ENCODE measurements around the gene TSPAN31.

Gene TSPAN31

DNA sequence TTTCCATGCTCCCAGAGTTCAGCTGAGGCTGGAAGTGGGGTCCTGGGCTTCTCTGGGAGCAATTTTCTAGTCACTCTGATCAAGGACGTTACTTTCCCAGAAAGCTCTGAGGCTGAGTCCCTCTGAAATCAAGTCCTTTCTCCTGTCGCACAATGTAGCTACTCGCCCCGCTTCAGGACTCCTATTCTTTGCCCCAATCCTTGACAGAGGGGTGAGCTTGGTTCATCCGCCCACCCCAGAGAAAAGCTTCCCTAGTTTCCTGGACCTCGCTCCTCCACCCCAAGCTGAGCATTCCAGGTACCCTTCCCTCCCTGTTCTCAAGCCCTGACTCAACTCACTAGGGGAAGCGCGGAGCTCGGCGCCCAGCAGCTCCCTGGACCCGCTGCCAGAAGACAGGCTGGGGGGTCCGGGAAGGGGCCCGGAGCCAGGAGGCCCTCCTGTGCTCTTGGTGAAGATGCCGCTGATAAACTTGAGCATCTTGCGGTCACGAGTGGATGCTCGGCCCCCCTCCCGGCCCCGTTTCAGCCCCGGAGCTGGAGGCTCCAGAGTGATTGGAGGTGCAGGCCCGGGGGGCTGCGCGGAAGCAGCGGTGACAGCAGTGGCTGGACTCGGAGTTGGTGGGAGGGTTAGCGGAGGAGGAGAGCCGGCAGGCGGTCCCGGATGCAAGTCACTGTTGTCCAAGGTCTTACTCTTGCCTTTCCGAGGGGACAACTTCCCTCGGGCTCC is 7.9 kb upstream of the TSPAN31 start:
- peak; percentile 45 for DNase-seq

DNA sequence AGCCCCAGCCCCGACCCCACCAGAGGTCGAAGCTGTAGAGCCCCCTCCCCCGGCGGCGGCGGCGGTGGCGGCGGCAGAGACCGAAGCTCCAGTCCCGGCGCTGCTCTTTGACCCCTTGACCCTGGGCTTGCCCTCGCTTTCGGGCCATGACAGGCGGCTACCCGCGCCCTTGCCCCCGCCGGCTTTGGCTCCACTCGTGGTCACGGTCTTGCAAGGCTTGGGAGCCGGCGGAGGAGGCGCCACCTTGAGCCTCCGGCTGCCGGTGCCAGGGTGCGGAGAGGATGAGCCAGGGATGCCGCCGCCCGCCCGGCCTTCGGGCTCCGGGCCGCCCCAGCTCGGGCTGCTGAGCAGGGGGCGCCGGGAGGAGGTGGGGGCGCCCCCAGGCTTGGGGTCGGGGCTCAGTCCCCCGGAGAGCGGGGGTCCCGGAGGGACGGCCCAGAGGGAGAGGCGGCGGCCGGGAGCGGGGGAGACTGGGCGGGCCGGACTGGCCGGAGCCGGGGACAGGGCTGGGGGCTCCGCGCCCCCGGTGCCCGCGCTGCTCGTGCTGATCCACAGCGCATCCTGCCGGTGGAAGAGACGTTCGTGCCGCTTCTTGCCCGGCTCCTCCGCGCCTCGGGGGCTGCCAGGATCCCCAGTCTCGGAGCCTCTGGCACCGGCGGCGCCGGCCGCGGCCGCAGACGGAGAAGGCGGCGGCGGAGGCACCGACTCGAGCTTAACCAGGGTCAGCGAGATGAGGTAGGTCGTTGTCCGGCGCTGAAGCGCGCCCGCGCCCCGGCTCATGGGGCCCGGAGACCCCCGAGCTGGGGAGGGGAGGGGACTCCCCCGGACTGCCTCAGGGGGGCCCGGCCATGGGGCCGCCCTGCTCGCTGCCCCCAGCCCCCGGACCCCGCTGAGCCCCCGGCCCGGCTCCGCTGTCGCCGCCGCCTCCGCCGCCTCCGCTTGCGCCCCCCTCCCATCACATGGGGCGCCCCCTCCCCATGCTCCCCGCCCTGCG is 7.1 kb upstream of the TSPAN31 start:
- peak; percentile 70 for DNase-seq

DNA sequence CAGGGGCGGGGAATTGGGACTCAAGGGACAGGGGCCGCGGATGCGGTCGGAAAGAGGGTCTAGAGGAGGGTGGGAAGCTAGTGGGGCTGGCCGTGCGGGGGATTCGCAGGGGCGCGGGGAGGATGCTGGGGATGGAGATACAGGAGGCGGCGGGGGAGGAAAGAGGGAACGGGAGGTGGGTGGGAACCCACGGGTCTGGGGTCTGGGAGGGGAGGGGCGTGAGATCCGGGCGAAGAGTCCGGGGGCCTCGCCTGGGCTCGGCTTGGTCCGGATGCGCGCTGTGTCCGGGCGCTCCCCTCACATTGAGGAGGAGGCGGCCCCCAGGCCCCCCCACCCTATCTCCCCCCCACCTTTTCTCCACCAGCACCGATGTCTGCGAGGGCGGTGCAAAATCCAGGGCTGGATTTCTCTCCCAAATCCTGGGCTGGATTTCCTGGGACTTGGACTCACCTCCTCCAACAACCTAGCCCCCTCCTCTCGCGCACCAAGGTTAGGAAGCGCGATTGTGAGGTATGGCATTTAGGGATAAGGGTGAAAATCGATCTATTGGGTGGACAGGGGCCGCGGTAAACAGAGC is 6.1 kb upstream of the TSPAN31 start, which contains the start of gene AGAP2:
TSS of gene AGAP2 (minus strand) at position 82 of the 577 bp plus-strand sequence. CDS start 496 bp downstream, outside the sequence.
- DNase-seq = peak; percentile 72

DNA sequence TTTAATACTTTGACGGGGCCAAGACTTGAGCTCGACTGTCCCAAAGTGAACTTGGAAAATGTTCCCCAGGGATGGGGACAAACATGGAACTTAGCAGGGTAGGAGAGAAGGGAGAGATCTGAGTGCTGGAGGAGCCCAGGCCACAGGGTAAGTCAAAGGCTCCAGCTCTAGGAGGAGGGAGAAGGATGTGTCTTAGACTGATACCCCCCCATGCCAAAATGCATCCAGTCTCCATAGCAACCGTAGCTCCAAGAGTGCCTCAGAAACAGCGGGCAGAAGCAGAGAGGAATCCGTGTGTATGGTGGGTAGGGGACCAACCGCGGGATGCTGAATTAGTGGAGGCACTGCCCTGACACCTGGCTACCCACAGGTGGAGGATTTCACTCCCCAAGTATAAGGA is 5.5 kb upstream of the TSPAN31 start:
- DNase-seq = no peak

DNA sequence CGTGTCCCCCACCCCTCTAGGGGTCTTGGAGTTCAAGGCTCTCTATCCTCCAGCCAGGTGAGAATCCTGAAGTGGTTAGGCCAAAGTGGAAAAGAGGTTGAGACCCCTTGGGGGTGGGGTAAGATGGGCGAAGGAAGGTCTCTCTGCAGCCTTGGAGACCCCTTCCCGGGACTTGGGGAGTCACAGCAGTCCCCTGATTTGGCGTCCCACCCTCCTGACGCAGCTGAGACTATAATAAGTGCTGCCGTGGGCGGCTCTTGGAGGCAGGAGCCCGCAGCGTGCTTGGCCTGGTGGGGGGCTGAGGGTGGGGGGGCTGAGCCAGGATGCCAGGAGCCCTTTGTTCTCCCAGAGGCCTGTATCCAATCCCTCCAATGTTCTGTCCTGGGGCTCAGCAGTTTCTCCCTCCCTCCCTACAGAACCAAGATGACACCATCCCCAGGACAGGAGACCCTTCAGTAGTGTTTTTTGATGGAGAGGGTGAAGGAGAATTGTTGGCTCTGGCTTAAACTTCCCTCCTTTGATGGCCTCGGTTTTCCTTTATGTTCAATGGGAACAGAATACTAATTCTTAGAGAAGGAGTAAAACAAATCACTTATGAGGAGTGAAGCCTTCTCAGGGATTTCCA is 4.8 kb upstream of the TSPAN31 start:
- DNase-seq = no peak

DNA sequence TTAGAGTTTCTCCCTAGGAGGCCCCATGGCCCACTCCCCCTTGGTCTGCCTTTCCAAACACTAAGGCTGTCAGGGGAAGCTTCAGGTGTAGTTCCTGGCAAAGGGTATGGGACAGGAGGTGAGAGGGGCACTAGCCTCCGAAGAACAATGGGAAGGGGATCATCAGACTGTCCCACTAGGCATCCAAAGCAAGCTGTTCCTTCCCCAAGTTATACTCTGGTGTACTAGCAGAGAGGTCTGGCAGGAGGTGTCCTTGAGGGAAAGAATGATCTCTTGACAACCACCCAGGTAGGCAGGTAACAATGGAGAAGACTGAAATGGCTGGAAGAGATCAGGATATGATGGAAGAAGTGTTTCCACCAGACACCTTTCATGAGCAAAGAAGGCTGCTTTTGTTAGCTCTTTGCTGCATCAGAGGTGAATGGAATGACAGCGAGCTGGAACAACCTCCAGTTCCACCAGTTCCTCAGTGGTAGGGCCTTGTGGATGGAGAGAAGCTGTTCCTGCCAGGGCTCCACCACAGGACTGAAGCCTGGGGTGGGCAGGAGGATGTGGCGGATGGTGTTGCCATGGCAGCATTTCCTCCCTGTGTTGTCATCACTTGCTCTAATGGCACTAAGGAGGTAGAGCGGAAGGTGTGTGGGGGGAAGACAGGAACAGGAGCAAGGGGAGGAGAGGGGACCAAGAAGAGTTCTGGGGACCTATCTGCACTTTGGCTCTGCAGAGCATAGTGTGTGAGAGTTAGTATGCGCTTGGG is 4.0 kb upstream of the TSPAN31 start:
- DNase-seq = no peak

DNA sequence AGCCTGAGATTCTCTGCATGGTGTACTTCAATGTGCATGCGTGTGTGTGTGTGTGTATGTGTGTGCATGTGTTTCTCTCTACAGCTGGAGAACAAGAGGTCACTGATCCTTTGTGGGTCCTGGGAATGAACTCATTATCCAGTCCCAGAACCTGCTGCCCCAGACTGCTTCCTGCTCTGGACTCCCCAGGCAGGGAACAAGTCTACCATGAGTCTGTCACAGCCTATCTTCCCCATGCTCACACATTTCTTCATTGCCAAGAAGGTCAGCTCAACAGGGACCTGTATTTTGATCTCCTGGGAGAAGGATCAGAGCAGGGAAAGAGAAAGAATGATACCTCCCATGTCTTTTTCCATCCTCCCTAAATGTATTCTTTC is 3.4 kb upstream of the TSPAN31 start:
- no peak for DNase-seq

DNA sequence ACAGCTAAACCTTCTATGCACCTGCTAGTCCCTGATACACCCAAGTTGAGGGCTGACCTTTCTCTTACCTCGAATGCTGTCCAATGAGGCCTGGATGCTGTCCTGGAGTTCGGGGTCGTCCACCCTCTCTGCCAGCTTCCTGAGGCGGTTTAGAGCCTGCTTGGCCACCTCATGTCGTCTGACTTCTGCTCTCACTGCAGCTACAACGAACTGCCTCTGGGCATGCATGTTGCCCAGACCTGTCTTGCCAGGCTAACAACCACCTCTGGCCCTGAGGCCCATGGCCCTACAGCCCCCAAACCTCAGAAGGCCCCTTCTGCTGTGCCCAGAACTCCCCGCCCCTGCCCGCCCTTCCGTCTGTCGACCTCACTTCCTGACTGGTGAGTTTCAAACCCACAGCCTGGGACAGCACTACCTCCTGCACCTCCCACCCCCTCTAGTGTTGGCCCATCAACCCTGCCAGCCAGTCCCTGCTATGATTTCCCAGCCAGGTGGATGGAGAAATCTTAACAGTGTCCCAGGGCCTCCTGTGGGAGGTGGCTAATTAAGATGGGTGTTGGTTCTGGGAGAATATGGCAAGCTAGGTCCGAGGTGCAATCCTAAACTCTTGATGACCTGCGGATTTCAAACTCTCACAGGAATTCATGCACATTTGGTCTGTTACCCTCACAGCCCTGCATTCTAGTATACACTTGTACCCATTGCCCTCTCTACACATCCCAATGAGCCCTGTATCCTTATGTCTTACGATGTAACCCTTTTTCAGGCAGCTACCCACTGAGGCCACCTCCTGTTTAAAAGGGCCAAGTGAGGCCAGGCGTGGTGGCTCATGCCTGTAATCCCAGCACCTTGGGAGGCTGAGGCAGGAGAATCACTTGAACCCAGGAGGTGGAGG is 2.7 kb upstream of the TSPAN31 start:
- no peak for DNase-seq

DNA sequence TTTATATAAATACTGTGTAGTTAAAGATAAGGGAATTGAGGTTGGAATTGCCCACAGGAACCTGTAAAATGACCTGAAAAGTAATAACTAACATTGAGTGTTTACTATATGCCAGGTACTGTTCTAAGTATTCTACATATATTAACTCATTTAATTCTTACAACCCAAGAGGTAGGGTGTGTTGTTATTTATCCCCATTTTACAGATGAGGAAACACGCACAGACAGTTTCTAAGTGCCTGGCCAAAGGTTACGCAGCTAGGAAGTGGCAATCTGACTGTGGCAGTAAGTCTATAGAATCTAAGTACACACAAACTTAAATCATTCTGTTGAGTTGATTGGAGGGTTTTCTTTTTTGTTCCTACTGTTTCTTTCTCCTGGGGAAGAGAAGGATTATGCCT is 1.1 kb upstream of the TSPAN31 start:
- DNase-seq = no peak

DNA sequence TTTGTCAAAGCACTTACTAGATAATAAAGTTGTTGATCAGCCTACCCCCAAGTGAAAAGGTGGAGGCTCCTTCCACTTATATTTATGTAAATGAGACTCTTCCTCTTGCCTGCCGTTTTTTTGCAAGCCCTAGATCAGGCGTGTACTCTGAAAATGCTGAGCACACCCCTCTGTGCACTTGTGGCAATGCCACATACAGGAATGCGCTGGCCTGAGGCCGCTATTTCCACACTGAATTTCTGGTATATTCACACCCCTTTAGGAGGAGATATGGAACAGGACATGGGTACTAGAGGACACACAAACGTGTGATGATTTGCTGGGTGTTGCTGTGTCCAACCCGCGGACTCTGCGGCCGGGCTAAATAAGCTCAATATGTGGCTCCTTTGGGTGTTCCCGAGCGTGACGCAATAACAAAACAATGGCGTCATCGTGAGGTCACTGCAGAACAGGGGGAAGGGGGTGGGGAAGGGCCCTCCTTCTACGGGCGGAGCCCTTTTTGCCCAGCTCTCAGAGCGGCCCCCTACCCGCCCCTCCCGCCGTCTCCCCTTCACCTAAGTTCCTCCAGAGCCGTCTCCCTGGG is 554 bp upstream of the TSPAN31 start:
- no peak for DNase-seq

DNA sequence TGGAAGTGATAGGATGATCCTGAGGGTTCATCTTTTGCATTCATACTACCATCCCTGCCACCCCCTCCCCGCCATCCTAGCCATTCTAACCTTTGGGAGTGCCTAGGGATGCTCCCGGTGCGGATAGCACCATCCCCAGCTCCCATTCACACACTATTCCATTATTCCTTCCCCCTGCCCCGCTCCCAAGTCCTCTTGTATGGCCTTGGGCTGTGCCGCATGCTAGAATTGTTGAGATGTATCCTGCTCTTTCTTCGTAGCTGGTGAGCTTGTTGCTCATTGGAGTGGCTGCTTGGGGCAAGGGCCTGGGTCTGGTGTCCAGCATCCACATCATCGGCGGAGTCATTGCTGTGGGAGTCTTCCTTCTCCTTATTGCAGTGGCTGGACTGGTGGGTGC is 644 bp downstream of the TSPAN31 start:
- no peak for DNase-seq

DNA sequence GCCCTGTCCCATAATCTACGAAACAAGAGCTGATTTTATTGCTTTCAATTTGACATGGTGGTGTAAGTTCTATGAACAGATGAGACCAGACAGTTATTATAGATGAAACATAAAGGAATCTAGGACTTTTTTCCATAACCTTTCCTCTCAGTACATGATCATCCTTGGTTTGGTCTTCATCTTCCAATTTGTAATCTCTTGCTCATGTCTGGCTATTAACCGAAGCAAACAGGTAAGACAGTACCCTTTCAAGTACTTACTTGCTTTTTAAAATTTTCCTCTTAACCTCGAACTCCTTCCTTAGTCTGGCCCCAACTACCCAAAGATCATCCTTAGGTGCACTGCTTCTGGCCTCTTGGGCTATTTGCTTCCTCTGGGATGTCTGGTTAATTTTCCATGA is 1.2 kb downstream of the TSPAN31 start:
- DNase-seq = no peak

DNA sequence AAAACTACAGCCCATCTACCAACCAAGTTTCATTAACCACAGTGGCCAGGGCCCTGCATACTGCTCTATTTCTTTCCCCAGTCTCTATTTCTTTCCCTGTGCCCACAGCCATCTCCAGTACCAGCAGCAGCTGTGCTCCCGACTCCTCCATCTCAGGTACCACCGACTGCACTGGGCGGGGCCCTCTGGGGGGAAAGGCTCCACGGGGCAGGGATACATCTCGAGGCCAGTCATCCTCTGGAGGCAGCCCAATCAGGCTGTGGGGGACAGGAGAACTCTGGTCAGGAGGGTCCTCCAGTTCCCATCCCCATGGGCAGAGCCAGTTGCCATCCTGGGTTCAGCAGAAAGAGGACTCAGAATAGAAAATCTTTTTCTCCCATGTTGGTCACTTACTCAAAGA is 4.2 kb downstream of the TSPAN31 start:
- no peak for DNase-seq

DNA sequence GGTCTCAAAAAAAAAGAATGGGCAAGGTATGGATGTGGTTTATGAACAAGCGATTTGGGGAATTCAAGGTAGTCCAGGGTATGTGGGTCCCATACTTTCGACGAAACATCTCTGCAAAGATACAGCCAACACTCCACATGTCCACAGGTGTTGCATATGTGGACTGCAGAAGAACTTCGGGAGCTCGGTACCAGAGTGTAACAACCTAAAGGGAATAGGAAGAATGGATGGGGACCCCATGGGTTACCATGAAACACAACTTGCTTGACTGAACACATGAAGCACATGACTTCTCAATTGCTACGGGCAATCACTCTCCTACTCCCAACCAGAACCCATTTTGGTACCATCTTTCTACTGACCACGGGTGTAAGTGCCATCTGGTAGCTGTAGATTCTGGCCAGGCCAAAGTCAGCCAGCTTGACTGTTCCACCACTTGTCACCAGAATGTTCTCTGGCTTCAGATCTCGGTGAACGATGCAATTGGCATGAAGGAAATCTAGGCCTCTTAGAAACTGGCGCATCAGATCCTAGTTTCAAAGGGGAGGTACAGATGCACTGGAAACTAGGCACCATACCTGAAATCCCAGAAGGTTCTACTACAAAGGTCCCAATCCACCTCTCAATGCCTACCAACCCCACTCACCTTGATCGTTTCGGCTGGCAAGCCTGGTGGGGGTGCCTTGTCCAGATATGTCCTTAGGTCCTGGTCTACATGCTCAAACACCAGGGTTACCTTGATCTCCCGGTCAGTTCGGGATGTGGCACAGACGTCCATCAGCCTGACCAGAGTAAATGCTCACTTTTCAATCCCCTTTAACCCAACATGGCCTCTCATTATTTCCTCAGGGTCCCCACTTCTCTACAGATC is 6.0 kb downstream of the TSPAN31 start:
- no peak for DNase-seq

DNA sequence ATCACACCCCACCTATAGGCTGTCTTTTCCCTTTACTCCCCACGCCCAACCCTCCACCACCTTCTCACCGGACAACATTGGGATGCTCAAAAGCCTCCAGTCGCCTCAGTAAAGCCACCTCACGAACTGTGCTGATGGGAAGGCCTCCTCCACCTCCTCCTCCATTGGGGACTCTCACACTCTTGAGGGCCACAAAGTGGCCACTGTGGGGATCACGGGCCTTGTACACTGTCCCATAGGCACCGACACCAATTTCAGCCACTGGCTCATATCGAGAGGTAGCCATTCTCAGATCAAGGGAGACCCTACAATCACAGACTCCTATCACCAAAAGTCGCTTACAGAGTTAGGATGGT is 6.6 kb downstream of the TSPAN31 start:
- DNase-seq = no peak

DNA sequence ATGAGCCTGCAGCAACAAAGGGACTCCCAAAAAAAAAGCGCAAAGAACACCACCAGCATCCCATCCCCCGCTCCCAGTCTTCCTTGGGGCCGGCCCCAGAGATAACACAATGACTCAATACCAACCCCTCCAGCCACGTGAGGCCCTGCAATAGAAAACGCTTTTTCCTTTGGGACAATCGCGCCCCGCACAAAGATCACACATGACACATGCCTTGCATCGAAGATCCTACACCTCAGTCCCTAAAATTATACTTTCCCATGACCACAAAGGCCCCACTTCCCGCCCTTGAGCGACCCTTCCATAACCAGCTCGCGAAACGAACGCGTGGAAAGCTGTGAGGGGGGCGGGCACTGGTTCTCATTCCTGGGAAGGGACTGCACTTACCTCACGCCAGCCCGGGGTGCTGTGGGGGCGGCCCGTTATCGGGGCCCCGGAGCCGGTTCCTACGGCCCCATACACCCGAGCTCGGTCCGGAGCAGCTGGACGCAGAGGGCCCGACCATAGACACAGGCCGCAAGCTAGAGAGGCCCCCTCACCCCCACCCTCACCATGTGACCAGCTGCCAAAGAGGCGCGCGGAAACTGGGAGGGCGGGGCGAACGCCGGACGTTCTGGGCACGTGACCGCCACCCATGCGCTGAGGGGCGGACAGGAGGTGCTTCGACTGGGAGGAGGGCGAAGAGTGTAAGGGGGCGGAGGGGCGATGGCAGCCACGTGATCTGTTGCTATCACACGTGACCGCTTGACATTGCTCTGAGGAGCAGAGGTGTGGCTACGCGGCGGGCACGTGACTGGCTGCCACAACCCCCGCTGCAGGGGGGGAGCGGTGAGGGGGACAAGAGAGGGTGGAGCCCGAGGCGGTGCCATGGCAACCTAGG is 7.2 kb downstream of the TSPAN31 start, which contains the start of gene CDK4:
TSS of gene CDK4 (minus strand) at position 523 of the 880 bp plus-strand sequence. CDS start 593 bp downstream, outside the sequence.
- peak; percentile 99 for DNase-seq

DNA sequence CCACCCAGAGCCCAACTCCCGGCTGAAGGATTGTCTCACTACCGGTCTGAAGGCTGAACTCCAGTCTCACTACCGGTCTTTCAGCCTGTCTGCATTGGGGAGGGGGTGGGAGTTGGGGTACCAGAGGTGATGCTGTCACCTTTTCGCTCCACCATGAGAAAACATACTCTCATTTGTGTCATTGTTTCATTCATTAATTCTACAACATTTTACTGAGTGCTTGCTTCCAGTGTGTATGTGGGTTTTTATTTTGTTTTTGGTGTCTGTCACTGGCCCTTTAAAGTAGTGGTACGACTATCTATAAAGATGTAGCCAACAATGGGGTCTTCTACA is 7.8 kb downstream of the TSPAN31 start:
- DNase-seq = no peak

DNA sequence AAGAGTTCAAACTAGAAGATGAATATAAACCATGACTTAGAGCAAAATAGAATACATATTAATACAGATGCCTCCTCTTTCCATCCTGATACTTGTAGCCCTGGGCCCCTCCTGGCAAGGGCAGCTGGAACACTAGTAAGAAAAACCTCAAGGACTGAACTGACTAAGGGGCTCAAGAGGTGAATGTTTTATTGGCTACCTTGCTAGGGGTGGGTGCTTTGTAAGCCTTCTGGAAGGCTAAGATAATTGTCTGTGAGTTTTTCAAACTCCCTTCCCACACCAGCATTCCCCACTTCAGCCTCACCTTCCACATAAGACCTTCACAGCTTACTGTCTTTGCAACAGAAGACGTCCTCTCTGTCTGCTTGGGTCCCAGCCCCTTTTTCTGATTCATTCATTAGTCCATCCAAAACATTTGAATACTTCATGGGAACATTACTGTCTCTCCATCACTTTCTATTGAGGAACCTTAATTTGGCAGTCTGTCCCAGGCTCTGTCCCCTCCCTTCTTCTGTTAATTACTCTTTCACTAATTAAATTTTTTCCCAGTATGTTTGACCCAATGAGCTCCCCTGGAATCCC is 9.0 kb downstream of the TSPAN31 start:
- DNase-seq = no peak
